Measurements from ENCODE around the gene RAB1B. TPM values are rescaled to one million over a fixed set of nuclear protein-coding genes. Genes with fewer than 3 reads are reported as not detected.
A peak's percentile ranks its signal among the peaks of the same experiment; 100 is the strongest.

RAB1B gene
- polyA plus RNA-seq, 6 donors from 2014 or later = 10.3 to 13.3 (median 12.2) TPM

DNA sequence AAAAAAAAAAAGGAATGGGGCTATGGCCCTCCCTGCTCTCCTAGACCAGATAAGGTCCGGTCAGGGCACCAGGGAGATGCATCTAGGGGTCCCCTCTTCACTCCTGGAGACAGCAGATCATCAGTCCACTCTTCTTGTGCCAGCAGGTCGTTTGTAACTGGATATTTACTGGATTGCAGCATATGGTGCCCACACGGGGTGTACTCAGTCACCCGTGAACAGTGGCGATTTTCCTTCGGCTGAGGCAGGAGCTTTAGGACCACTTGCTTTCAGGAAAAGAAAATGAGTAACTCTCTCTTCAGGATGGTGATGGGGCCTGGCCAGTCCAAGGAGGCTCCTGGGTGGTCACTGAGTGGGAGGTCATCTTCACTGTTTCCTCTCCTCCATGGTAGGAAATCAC, 38.3 kb upstream of the RAB1B start:
- Mint-ChIP-seq H3K9me3 (peaks cover 0 to 1% (median 0%) of the 10 kb centered on the region in 7 donors), H3K4me1 (peaks cover 0 to 9% (median 0%) of the 10 kb centered on the region in 3 donors), H3K4me3 (no peak overlapping the region), H3K27me3 (no peaks in the 10 kb centered on the region), H3K27ac (peak overlapping the region in 3 of 6 donors; percentile 11 to 67 (median 20)), H3K36me3 (peaks cover 9 to 51% of the 10 kb centered on the region in 2 donors)
- no peak for DNase-seq
- no peak for ATAC-seq (ENCODE audit: low read depth in 2 of 2)

- H3K36me3 Mint-ChIP-seq = peaks cover 15 to 60% of the 10 kb centered on the region in 2 donors
These were observed 37.5 kb upstream of the RAB1B start for GRCh38 chr11:66230978-66231377.

DNA sequence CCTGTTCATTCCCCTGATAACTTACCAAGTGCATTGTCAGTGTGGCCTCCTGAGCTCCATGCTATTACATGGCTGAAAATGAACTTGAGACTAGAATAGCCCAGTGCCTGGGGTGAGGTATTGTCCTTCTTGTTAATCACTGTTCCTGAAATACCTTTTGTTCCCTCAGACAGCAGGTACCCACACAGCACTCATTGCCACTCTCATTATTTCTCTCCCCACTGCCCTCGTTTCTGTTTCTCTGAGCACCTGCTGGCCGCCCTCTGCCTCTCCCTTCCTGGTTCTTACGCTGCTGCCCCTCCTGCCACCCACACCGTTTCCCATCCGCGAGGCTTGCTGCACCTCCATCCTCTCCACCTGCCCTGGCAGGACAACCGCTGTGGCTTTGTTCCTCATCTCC, 36.9 kb upstream of the RAB1B start:
- Mint-ChIP-seq H3K27me3 (no peaks in the 10 kb centered on the region), H3K4me3 (no peak overlapping the region), H3K36me3 (peaks cover 15 to 61% of the 10 kb centered on the region in 2 donors), H3K9me3 (peaks cover 0 to 1% (median 0%) of the 10 kb centered on the region in 7 donors), H3K27ac (no peak overlapping the region), H3K4me1 (peaks cover 0 to 9% (median 0%) of the 10 kb centered on the region in 3 donors)
- ATAC-seq (ENCODE audit: low read depth in 2 of 2) = no peak
- DNase-seq = no peak

More at GRCh38 chr11:66230978-66231377, 37.5 kb upstream of the RAB1B start:
- DNase-seq (no peak), ATAC-seq (ENCODE audit: low read depth in 2 of 2) (no peak)
- no peak overlapping the region for H3K27ac Mint-ChIP-seq
- H3K4me3 Mint-ChIP-seq = no peak overlapping the region
- H3K9me3 Mint-ChIP-seq = peaks cover 0 to 1% (median 0%) of the 10 kb centered on the region in 7 donors
- H3K4me1 Mint-ChIP-seq = peaks cover 0 to 9% (median 0%) of the 10 kb centered on the region in 3 donors
- no peaks in the 10 kb centered on the region for H3K27me3 Mint-ChIP-seq

DNA sequence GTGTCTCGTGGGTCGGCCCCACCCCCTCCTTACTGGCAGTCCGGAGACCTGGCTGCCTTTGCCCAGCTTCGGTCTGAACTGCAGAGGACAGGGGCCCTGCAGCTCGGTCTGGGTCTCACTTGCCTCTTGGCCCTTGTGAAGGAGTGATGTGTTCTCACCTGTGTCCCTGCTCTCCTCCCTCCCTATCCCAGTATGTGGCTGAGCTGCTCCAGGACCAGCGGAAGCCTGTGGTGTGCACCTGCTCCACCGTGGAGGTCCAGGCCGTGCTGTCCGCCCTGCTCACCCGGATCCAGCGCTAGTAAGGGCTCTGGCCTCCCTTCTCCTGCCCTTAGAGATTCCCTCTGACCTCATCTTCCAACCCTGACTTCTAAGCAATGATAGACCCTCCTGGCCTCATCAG, 35.7 kb upstream of the RAB1B start:
- Mint-ChIP-seq H3K27ac (no peak overlapping the region), H3K4me3 (peak overlapping the region in 1 of 8 donors; percentile 15), H3K9me3 (peaks cover 0 to 1% (median 0%) of the 10 kb centered on the region in 7 donors), H3K36me3 (peaks cover 15 to 61% of the 10 kb centered on the region in 2 donors), H3K4me1 (peaks cover 0 to 9% (median 0%) of the 10 kb centered on the region in 3 donors), H3K27me3 (no peaks in the 10 kb centered on the region)
- ATAC-seq (ENCODE audit: low read depth in 2 of 2) = no peak
- no peak for DNase-seq

DNA sequence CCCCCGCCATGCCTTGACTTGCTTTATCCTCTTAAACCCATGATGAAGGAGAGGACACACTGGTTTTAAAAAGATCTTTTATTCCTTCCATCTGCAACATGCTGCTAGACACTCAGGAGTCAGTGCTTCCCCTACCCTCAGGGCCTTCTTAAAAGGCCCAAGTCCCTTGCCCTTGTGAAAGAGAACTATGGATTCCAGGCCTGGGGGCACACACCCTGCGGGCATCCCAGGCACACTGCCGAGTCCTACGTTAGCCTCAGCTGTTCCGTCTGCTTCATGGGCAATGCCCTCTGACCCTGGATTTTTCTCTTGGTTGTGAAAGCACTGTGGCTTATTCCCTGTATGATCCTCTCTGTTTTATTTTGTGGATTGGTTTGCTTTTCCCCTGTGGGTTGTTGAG, 35.1 kb upstream of the RAB1B start:
- H3K4me3 Mint-ChIP-seq = no peak overlapping the region
- H3K4me1 Mint-ChIP-seq = peaks cover 0 to 9% (median 0%) of the 10 kb centered on the region in 3 donors
- no peak for DNase-seq
- no peaks in the 10 kb centered on the region for H3K9me3 Mint-ChIP-seq
- H3K27me3 Mint-ChIP-seq = no peaks in the 10 kb centered on the region
- ATAC-seq (ENCODE audit: low read depth in 2 of 2) = no peak
- peak overlapping the region in 1 of 6 donors; percentile 22 for H3K27ac Mint-ChIP-seq
- peaks cover 14 to 59% of the 10 kb centered on the region in 2 donors for H3K36me3 Mint-ChIP-seq

- H3K9me3 Mint-ChIP-seq = no peaks in the 10 kb centered on the region
- peaks cover 10 to 45% of the 10 kb centered on the region in 2 donors for H3K36me3 Mint-ChIP-seq
- H3K4me1 Mint-ChIP-seq = peaks cover 0 to 4% (median 2%) of the 10 kb centered on the region in 3 donors
- ATAC-seq (ENCODE audit: low read depth in 2 of 2) = no peak
- H3K27me3 Mint-ChIP-seq = no peaks in the 10 kb centered on the region
- H3K27ac Mint-ChIP-seq = peak overlapping the region in 3 of 6 donors; percentile 30 to 88 (median 86)
- no peak for DNase-seq
- no peak overlapping the region for H3K4me3 Mint-ChIP-seq
These were observed 33.3 kb upstream of the RAB1B start for GRCh38 chr11:66235141-66235540.

DNA sequence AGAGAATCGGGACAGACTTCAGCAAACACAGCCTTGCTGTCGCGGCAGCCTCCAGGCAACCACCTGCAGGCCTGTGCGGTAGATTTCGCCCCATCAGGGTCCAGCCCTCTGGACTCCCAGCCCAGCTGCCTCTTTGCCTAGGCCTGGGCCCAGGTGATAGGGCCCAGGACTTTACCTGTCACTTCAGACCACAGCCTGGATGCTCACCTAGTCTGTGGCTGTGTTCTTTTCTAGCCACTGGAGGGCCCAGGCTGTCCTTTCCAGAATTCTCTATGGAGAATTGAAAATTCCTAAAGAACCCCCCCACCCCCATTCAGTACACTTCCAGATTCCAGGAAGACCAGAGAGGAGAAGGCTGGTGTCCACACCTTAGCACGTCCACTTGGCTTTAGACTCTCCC, 30.6 kb upstream of the RAB1B start:
- DNase-seq (no peak), ATAC-seq (ENCODE audit: low read depth in 2 of 2) (no peak)
- Mint-ChIP-seq H3K9me3 (no peaks in the 10 kb centered on the region), H3K27ac (peak overlapping the region in 1 of 6 donors; percentile 63), H3K4me1 (peaks cover 10 to 13% (median 12%) of the 10 kb centered on the region in 3 donors), H3K36me3 (peaks cover 10 to 48% of the 10 kb centered on the region in 2 donors), H3K4me3 (no peak overlapping the region), H3K27me3 (no peaks in the 10 kb centered on the region)

GRCh38 chr11:66238786-66239413, 29.5 kb upstream of the RAB1B start:
- H3K9me3 Mint-ChIP-seq = no peaks in the 10 kb centered on the region
- H3K4me1 Mint-ChIP-seq = peaks cover 12 to 17% (median 16%) of the 10 kb centered on the region in 3 donors
- H3K36me3 Mint-ChIP-seq = peaks cover 6 to 45% of the 10 kb centered on the region in 2 donors
- DNase-seq = no peak
- H3K4me3 Mint-ChIP-seq = no peak overlapping the region
- H3K27ac Mint-ChIP-seq = peak overlapping the region in 1 of 6 donors; percentile 24
- ATAC-seq (ENCODE audit: low read depth in 2 of 2) = no peak
- no peaks in the 10 kb centered on the region for H3K27me3 Mint-ChIP-seq

DNA sequence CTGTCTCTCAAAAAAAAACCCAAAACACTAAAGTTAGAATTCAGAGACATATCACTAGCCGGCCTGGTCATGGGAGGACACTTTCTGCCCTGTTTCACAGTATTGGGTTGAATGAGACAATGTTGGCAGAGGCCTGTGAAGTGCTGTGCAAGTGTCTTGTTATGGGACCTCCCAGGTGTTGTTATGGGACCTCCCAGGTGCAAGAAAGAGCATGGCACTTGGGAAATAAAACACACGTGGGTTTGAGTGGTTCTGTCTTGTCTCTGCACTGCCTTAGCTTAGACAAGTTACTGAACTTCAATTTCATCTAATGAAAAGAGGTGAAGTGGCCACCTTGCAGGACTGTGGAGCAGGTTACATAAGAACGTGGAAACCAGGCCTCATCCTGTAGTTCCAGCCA, 28.9 kb upstream of the RAB1B start:
- no peaks in the 10 kb centered on the region for H3K27me3 Mint-ChIP-seq
- no peak for DNase-seq
- ATAC-seq (ENCODE audit: low read depth in 2 of 2) = no peak
- H3K4me1 Mint-ChIP-seq = peaks cover 12 to 21% (median 19%) of the 10 kb centered on the region in 3 donors
- no peak overlapping the region for H3K27ac Mint-ChIP-seq
- H3K4me3 Mint-ChIP-seq = no peak overlapping the region
- peaks cover 6 to 41% of the 10 kb centered on the region in 2 donors for H3K36me3 Mint-ChIP-seq
- no peaks in the 10 kb centered on the region for H3K9me3 Mint-ChIP-seq

DNA sequence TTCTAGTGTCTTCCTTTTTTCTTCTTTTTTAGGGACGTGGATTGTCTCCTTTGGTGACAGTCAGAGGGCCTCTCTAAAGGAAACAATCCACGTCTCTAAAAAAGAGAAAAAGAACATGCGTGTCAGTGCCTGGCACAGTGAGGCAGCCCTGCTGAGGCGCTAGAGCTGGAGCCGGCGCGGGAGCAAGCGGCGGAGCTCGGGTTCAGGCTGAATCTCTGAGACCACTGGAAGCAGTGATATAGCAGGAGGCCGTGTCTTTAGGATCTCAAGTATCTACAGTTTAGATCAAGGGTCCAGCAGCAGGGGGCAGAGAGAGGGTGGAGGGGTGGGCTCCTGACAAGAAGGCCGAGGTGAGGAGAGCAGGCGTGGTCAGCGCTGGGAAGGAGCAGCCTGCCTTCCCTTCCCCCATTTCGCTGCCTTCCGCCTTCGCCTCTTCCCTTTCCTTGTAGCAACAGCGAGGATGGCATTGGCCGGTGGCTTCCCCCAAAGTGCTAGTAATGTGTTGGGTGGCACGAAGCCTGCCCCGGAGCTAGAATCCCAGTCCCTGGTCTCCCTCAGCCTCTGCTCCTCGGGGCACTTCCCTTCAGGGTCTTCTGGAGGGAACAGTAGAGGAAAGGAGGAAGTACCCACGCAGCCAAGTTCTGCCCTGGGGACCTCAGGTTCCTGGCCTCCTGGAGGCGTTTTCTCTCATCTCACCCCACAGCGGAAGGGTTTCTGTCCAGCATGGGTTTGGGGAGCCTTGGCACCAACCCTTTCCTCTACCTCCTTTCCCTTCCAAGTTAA, 28.2 kb upstream of the RAB1B start:
- Mint-ChIP-seq H3K4me3 (no peak overlapping the region), H3K36me3 (peaks cover 6 to 42% of the 10 kb centered on the region in 2 donors), H3K4me1 (peaks cover 12 to 21% (median 19%) of the 10 kb centered on the region in 3 donors), H3K27me3 (no peaks in the 10 kb centered on the region), H3K27ac (peak overlapping the region in 2 of 6 donors; percentile 37 to 47), H3K9me3 (no peaks in the 10 kb centered on the region)
- ATAC-seq (ENCODE audit: low read depth in 2 of 2) = no peak
- DNase-seq = no peak

GRCh38 chr11:66240781-66241136, 27.7 kb upstream of the RAB1B start:
- H3K27ac Mint-ChIP-seq = peak overlapping the region in 2 of 6 donors; percentile 47 to 72
- ATAC-seq (ENCODE audit: low read depth in 2 of 2) = no peak
- peaks cover 0 to 36% of the 10 kb centered on the region in 2 donors for H3K36me3 Mint-ChIP-seq
- no peaks in the 10 kb centered on the region for H3K9me3 Mint-ChIP-seq
- DNase-seq = no peak
- H3K27me3 Mint-ChIP-seq = no peaks in the 10 kb centered on the region
- H3K4me3 Mint-ChIP-seq = no peak overlapping the region
- peaks cover 12 to 21% (median 19%) of the 10 kb centered on the region in 3 donors for H3K4me1 Mint-ChIP-seq

DNA sequence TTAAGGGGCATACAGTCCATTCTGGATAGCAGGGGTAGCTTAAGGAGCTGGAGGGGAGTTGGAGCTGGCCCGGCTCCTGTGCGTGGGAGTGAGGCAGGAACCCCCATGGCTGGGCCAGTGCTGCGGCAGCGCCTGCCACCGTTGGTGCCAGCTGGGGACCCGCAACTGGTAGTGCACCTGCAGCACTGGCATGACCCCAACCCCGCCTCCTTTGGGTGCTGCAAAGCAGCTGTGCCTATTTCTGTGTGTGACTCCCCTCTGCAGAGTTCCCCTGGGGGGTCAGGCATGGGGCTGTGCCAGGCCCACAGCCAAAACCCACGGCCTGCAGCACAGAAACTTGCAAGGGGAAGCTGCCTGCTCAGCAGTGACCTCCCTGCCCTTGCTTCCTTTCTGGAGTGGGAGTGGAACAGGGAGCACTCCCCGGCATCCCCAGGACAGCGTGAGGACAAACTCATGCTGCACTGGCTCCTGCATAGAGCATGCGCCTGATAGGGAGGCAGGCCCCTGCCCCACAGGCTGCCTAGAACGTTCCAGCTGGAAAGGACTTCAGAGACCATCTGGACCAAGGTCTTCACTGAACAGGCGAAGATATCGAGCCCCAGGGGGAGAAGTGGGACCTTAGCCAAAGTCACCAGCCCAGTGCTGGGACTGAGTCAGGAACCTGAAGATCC, 26.2 kb upstream of the RAB1B start:
- peak overlapping the region in 1 of 8 donors; percentile 17 for H3K4me3 Mint-ChIP-seq
- H3K9me3 Mint-ChIP-seq = no peaks in the 10 kb centered on the region
- peak overlapping the region in 4 of 6 donors; percentile 41 to 86 (median 61) for H3K27ac Mint-ChIP-seq
- H3K27me3 Mint-ChIP-seq = no peaks in the 10 kb centered on the region
- DNase-seq (peak; percentile 14), ATAC-seq (ENCODE audit: low read depth in 2 of 2) (peak; percentile 18 to 28)
- peaks cover 12 to 28% (median 21%) of the 10 kb centered on the region in 3 donors for H3K4me1 Mint-ChIP-seq
- H3K36me3 Mint-ChIP-seq = peaks cover 0 to 33% of the 10 kb centered on the region in 2 donors

- Mint-ChIP-seq H3K27me3 (no peaks in the 10 kb centered on the region), H3K4me3 (no peak overlapping the region), H3K36me3 (peaks cover 0 to 33% of the 10 kb centered on the region in 2 donors), H3K27ac (peak overlapping the region in 3 of 6 donors; percentile 78 to 86 (median 85)), H3K9me3 (no peaks in the 10 kb centered on the region), H3K4me1 (peaks cover 12 to 38% (median 32%) of the 10 kb centered on the region in 3 donors)
- DNase-seq (no peak), ATAC-seq (ENCODE audit: low read depth in 2 of 2) (no peak)
These were observed 24.5 kb upstream of the RAB1B start for GRCh38 chr11:66243782-66244535.

Measured in naive B cell (primary cell).